ENCODE measurements around the gene CLDN2. TPM values are rescaled to one million over a fixed set of nuclear protein-coding genes. Genes with fewer than 3 reads are reported as not detected.

CLDN2 gene
- total RNA-seq, 1 donor from 2014 or later = not detected

- Histone ChIP-seq H3K27me3 (ENCODE audit: low read depth) (no peaks in the 10 kb centered on the region), H3K36me3 (no peaks in the 10 kb centered on the region), H3K4me1 (no peaks in the 10 kb centered on the region), H3K27ac (no peak overlapping the region), H3K4me3 (no peak overlapping the region), H3K9me3 (no peaks in the 10 kb centered on the region)
- DNase-seq (no peak), ATAC-seq (no peak)
- no peak for TF ChIP-seq CTCF (IDR thresholded peaks at IDR 0.05)
- intact Hi-C loops (cut with DNase I) = no loop called here
Measured at GRCh38 chrX:106972896-106973295, 52.7 kb downstream of the CLDN2 start.

DNA sequence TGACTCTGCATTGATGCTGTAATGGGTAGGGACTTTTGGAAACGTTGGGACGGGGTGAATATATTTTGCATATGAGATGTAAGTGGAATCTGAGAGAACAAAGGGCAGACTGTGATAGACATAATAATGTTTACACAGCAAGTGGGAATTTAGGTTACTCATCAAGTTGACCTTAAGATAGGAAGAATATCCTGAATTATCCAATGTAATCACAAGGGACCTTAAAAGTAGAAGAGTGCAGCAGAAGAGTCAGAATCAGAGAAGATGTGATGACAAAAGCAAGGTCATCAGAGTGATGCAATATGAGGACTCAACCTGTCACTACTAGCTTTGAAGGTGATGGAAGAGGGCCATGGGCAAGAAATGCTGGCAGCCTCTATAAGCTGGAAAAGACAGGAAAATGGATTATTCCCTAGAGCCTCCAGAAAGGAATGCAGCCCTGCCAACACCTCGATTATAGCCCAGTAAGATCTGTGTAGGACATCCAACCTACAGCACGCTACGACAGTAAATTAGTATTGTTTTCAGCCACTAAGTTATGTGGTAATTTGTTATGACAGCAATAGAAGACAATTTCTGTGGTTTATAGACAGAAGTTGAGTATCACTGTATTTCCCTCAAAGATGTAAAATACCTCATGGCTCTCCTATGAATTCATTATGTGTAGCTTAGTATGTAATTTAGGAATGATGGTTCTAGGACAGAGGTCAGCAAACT, 53.4 kb downstream of the CLDN2 start:
- no peak overlapping the region for H3K4me3 ChIP-seq
- H3K36me3 ChIP-seq = no peaks in the 10 kb centered on the region
- no peak for ATAC-seq
- no peaks in the 10 kb centered on the region for H3K9me3 ChIP-seq
- no peak overlapping the region for H3K27ac ChIP-seq
- no peaks in the 10 kb centered on the region for H3K27me3 ChIP-seq (ENCODE audit: low read depth)
- DNase-seq = no peak
- no peak for TF ChIP-seq CTCF (IDR thresholded peaks at IDR 0.05)
- intact Hi-C loops (cut with DNase I) = no loop called here
- H3K4me1 ChIP-seq = no peaks in the 10 kb centered on the region

- TF ChIP-seq CTCF (IDR thresholded peaks at IDR 0.05) = no peak
- Histone ChIP-seq H3K4me1 (no peaks in the 10 kb centered on the region), H3K4me3 (no peak overlapping the region), H3K27ac (no peak overlapping the region), H3K27me3 (ENCODE audit: low read depth) (no peaks in the 10 kb centered on the region), H3K36me3 (no peaks in the 10 kb centered on the region), H3K9me3 (no peaks in the 10 kb centered on the region)
- intact Hi-C loops (cut with DNase I) = no loop called here
- DNase-seq (no peak), ATAC-seq (peak in 1 of 2 donors; percentile 68)
Measured at GRCh38 chrX:106976416-106976815, 56.2 kb downstream of the CLDN2 start.

Other genes starting within 250 kb of the CLDN2 start
- gene RNF128, start 193.7 kb upstream of the CLDN2 start, total RNA-seq = 15.4 TPM
- 7.4 TPM for gene TBC1D8B, start 117.7 kb upstream of the CLDN2 start, total RNA-seq
- not detected for gene RIPPLY1, start 17.1 kb upstream of the CLDN2 start, total RNA-seq
- 10.8 TPM for gene MORC4, start 79.8 kb downstream of the CLDN2 start, total RNA-seq
- gene RBM41, start 198.4 kb downstream of the CLDN2 start, total RNA-seq = 20.4 TPM

Data from lower lobe of right lung (tissue), 2 donors.